Lower leg skin (tissue), 3 donors: ENCODE results near the gene OR52A5.

Experiments
- POLR2A ChIP-seq, 2 donors: fragments of 450-650 bp; IDR thresholded peaks; one replicate each; pipeline ENCODE4 v1.6.1; 2016 to 2017; ENCODE audit warnings: antibody characterized with exemption in 2 of 2, mild to moderate bottlenecking in 1 of 2, moderate library complexity in 1 of 2
- TF ChIP-seq, protein P1 (sequence below), 3 donors: fragments of 450-650 bp; IDR thresholded peaks; one replicate each; pipeline ENCODE4 v1.5.1; 2016; ENCODE audit warnings: antibody characterized with exemption in 3 of 3, mild to moderate bottlenecking in 3 of 3, moderate library complexity in 2 of 3

DNA sequence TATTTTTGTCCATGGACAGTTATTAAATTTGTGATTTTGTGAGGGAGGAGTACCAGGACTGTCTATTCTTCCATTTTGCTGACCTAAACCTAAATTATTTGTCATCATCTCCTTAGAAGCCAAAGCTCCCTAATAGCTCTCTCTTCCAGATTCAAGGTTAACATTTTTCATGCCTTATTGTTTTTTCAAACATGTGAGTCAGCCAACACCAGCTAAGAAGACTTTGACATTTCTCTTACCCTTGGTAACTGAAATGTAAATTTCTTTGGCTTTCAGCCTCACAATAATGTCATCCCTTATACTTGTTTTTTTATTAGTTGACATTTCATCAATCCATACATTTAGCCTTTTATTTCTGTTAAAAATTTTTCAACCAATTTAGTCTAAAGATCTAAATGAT, 49.6 kb downstream of the OR52A5 start:
- TF ChIP-seq, protein P1, sequence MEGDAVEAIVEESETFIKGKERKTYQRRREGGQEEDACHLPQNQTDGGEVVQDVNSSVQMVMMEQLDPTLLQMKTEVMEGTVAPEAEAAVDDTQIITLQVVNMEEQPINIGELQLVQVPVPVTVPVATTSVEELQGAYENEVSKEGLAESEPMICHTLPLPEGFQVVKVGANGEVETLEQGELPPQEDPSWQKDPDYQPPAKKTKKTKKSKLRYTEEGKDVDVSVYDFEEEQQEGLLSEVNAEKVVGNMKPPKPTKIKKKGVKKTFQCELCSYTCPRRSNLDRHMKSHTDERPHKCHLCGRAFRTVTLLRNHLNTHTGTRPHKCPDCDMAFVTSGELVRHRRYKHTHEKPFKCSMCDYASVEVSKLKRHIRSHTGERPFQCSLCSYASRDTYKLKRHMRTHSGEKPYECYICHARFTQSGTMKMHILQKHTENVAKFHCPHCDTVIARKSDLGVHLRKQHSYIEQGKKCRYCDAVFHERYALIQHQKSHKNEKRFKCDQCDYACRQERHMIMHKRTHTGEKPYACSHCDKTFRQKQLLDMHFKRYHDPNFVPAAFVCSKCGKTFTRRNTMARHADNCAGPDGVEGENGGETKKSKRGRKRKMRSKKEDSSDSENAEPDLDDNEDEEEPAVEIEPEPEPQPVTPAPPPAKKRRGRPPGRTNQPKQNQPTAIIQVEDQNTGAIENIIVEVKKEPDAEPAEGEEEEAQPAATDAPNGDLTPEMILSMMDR (IDR thresholded peaks at IDR 0.05), result no peak
- TF ChIP-seq POLR2A (IDR thresholded peaks at IDR 0.05), result no peak
